ENCODE measurements around the gene OR14A2.

- TF ChIP-seq CTCF (IDR thresholded peaks at IDR 0.05; ENCODE audit: low read length) (no peak), EZH2 (IDR thresholded peaks at IDR 0.05; ENCODE audit: borderline replicate concordance, low read length) (no peak)
These were observed 1.9 kb upstream of the OR14A2 start for GRCh38 chr1:247749870-247750269.

Data from OCI-LY1 (cell line).